Activated CD4-positive, alpha-beta T cell treated with anti-CD3 and anti-CD28 coated beads, Interleukin-2, amount 50 U/mL, for 48 hours (primary cell): ENCODE results near the gene C10orf95.
"Not testable (repeated sequence)": the region's sequence is repeated elsewhere in the genome, so short reads cannot be mapped to it uniquely, and the experiment has no call there.

Experiments used
- DNase-seq, 2 experiments: peaks; one replicate each; pipeline ENCODE4 v3.0.0-alpha.2; 2020

C10orf95 gene

DNA sequence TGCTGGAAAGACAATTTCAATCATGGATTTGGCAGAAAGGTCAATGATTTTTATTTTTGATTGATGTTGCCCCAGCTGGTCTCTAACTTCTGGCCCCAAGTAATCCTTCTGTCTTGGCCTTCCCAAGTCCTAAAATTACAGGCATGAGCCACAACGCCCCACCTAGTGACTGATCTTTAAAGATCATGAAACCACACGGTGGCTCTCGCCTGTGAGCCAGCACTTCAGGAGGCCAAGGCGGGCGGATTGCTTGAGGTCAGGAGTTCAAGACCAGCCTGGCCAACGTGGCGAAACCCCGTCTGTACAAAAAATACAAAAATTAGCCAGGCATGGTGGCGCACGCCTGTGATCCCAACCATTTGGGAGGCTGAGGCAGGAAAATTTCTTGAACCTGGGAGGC lies 12.6 kb upstream of the C10orf95 start:
- DNase-seq: no peak

DNA sequence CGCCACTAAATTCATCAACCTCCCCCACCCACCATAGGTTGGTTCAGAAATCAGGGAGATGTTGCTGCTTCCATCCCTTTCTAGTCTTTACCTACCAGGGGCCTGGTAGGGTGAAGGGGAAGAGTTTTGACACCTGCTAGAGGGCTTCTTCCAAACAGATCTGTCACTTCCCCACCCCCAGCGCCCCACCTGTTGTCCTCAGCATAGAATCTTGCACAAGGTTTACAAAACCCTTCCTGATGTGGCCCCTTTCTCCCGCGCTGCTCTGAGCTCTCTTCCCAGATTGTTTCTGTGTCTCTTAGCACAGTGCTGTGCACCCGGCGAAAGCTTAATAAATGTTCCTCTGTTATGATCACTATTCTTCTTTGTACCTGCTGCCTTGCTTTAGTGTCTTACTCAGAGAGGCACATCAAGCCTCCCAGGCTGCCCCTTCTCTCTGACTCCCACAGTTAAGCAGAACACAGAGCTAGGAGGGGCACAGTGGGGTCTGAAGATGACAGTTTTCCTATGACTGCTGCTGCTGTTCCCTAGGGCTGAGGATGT lies 11.2 kb upstream of the C10orf95 start:
- no peak for DNase-seq

DNA sequence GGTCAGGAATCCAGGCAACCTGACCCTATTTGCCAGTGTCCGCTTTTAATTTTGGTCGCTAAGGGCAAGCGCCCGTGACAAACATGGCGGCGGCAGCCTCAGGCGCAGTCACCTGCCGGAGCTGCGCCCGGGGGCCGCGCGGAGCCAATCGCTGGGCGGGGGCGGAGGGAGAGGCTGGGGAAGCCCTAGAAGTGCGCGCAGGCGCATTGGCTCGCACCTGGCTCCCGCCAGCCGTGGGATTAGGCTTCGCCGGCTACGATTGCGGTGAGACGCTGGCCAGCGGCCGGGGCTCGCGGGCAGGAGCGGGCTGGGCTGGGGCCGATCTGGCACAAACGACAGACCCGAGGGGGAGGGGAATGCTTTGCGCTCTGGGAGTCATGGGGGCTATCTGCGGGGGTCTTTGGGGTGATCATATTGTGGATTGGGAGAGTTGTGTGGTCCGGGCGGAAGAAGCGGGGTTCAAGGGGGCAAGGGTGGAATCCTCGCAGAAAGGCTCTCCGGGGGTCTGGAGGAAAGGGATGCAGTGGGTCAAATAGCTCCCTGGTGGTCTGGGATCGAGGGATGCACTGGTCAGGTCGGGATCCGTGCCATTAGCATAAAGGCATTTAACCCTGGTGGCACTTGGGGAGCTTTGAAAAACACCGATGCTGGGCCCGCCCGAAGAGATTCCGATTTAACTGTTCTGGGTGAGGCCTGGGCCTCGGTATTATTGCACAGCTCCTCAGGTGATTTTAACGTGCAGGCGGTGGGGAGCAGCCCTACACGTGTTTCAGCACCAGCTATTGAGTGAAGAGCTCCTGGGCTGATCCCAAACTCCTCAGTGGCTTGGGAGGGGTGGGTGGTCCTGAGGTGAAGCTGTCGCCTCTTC lies 10.1 kb upstream of the C10orf95 start:
- peak; percentile 94 to 95 for DNase-seq

DNA sequence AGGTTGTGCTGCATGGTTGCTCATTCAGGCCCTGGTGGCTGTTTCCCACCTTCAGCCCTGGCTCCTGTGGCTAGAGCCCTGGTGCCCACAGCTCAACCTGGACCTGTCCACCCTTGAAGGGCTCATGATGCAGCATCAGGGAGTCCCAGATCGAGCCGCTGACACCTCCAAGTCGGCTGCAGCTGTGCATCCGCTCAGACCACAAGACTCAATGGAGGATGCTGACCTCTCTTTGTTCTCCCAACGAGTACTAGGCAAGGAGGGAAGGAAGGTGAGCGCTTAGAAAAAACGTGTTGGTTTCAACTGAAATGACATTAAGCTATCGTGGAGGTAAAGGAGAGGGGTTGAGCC lies 9.5 kb upstream of the C10orf95 start:
- DNase-seq: no peak

DNA sequence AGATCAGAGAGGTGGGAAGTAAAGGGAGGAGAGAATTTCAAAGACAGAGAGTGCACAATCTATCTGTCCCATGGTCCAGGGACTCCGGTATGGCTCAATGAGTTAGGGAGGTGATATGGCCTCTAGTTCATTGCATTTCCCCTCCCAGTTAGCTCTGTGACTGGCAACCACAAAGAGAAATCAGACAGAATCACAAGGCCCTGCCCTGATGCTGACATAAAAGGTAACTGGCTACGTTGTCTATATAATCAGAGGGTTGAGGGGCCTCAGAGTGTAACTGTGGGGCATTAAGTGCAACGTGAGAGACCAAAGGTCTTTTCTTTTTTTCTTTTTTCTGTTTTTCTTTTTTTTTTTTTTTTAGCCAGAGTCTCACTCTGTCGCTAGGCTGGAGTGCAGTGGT lies 7.3 kb upstream of the C10orf95 start:
- no peak for DNase-seq

DNA sequence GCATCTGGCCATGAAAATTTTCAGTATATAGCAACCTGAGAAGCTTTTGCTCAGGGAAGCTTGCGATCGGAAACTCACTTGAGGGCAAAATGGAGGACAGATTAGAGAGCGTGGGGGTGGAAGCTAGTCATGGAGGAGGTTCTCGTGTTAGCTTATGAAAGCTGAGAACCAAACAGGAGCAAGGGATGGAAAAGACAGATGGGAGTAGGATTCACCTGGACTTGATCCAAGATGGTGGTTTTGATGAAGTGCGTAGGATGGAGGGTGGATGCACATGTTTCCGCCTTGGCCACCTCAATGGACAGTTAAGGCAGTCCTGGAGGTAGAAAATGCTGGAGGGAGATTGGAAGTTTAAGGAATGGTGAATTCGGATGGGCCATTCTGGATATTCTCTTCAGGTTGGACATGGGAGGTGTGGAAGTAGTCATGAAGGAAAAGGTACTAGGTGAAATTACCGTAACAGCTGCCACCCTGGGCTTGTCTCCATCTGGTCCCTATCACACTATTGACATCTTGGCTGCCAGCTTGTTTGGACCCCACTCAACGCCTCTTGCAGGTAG lies 6.3 kb upstream of the C10orf95 start:
- no peak for DNase-seq

DNA sequence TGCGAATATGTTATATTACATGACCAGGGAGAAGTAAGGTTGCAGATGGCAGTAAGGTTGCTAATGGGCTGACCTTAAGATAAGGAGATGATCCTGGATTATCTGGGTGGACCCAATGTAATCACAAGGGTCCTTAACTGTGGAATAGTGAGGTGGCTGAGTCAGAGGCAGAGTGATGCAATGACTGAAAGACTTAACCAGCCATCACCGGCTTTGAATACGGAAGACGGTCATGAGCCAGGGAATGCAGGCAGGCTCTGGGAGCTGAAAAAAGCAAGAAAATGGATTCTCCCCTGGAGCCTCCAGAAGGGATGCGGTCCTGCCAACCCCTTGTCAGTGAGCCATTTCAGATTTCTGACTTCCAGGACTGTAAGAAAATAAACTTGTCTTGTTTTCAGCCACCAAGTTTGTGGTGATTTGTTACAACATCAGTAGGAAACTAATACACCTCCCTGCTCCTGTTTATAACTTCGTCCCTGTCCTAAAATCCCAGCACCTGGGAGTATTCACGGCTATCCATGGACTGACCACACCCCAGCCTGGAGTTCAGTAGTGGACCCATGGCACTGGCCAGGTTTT lies 4.6 kb upstream of the C10orf95 start:
- no peak for DNase-seq

DNA sequence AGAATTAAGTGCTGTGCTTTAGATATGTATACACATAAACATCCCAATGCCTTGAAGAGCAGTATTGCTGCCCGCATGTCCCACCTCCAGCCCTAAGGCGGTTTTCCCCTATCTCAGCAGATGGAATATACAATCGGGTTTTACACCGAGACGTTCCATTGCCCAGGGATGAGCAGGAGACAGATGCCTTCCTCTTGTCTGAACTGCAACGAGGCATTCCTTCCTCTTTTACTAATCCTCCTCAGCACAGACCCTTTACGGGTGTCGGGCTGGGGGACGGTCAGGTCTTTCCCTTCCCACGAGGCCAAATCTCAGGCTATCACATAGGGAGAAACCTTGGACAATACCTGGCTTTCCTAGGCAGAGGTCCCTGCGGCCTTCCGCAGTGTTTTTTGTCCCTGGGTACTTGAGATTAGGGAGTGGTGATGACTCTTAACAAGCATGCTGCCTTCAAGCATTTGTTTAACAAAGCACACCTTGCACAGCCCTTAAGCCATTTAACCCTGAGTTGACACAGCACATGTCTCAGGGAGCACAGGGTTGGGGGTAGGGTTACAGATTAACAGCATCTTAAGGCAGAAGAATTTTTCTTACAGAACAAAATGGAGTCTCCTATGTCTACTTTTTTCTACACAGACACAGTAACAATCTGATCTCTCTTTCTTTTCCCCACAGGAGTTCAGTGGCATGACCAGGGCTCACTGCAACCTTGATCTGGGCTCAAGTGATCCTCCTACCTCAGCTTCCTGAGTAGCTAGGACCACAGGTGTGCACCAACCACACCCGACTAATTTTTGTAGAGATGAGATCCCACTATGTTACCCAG lies 3.5 kb upstream of the C10orf95 start:
- DNase-seq: not testable (repeated sequence)

DNA sequence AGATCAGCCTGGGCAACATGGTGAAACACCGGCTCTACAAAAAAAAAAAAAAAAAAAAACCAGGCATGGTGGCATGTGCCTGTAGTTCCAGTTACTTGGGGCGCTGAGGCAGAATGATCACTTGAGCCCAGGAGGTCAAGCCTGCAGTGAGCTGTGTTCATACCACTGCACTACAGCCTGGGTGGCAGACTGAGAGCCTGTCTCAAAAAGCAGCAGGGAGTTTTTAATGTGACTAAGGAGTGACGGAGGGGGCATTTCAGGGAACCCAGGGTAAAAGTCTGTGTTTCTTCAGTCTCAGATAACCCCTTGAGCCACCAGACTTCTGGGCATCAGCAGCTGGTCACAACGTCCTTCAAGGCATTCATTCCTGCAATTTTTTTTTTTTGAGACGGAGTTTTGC lies 2.2 kb upstream of the C10orf95 start:
- no peak for DNase-seq

DNA sequence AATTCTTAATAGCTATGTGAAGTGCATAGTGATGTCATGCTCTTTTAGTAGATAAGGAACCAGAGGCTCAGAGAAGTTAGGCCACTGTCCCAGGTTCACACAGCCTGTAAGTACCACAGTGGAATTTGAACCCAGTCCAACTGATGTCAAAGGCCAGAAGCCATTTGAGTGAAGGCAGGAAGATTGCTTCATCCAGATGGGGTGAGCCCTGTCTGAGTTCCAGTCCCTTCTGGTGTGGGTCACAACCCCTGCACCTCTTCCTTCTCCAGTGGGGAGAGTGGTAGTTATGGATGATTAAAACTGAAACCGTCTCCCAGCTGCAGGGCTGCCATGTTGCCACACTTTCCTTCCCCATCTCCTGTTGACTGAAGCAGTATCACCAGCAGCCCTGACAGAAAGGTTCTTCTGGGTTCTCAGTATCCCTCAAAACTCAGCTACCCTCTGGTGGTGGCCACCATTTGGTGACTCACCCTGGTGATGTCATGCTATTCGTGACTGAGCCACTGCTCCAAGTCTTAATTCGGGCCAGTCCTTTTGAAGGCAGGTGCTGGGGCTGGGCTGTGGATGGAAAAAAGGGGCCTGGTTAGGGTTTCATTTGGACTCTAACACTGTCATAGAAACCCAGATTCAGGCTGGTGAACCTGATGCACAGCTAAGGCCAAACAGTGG lies 1.5 kb upstream of the C10orf95 start:
- DNase-seq: peak; percentile 76 to 86

DNA sequence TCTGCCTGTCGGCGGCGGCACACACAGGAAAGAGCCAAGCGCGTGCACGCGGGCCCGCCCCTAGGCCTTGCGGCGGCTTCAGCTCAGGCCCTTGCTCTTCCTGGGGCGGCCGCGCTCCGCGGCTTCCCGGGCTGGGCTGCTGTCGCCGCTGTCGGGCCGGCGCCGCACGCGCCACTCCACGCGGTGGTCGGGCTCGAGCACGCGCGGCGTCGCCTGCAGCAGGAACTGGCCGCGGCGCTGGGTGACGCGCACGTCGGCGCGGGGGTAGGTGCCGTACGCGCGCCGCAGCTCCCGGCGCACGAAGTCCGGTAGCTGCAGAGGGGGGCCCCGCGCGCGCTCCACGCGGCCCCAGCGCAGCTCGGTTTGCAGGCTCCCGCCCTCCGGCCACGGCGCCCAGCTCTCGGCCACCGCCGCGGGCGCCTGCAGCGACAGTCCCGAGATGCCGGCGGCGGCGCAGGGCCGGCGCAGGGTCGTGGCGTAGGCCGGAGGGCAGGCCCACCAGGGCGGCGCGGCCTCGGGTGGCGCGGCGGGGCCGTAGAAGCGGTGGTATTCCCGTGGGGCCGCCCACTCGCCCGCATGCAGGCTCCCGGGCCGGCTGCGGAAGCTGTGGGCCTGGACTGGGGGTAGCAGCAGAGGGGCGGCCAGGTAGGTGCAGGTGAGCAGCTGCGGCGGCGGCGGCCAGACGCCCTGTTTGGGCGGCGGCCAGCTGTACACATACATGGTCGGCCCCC lies 804 bp downstream of the C10orf95 start:
- DNase-seq: peak; percentile 77 to 80

DNA sequence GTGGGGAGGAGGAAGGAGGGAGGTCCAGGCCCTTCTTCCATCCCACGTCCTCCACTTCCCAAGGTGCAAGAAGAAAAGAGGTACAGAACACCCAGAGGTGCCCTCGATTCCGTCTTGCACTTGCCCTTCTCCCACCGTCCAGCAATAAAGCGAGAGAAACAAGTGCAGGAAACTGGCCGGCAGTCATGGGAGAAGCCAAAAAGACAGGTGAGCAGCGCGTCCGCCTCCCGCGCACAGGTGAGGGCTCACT lies 1.3 kb downstream of the C10orf95 start:
- no peak for DNase-seq

DNA sequence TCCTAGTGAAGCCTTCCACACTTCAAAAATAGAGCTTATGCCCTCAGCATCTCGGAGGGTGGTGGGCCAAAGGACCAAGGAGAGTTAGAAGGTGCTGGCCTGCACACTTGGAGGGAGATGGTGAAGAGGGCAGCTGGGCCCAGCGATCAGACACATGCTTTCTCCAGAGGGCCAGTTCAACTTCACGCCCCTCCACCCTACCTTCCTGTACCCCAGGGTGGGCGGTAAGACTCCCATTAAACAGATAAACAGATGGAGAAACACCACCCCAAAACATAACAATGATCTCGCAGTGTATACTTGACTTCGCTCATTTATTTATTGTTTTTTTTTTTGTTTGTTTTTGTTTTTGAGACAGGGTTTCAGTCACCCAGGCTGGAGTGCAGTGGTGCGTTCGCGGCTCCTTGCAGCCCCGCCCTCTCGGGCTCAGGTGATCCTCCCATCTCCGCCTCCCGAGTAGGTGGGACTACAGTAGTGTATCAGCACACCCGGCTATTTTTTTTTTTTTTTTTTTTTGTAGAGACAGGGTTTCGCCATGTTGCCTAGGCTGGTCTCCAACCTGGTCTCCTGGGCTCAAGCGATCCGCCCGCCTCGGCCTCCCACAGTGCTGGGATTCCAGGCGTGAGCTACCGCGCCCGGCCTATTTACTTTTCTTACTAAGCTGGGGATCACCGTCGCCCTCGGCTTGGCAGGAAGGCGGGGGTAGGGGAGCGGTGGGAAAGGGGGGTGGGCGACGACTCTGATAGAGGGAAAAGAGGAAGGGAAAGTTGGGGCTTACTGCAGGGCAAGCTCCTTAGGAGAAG lies 1.8 kb downstream of the C10orf95 start:
- peak; percentile 87 to 93 for DNase-seq

DNA sequence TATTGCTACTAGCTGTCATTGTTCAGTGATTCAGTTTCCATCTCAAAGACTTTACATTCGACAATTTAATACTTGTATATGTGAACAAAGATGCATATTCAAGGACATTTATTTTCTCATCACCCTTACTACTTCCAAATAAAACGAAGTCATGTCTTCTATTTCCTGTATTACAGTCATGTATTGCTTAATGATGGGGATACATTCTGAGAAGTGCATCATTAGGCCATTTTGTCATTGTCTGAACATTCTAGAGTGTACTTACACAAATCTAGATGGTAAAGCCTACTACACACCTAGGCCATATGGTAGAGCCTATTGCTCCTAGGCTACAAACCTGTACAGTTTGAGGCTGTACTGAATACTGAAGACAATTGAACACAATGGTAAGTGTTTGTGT lies 6.5 kb downstream of the C10orf95 start:
- no peak for DNase-seq

DNA sequence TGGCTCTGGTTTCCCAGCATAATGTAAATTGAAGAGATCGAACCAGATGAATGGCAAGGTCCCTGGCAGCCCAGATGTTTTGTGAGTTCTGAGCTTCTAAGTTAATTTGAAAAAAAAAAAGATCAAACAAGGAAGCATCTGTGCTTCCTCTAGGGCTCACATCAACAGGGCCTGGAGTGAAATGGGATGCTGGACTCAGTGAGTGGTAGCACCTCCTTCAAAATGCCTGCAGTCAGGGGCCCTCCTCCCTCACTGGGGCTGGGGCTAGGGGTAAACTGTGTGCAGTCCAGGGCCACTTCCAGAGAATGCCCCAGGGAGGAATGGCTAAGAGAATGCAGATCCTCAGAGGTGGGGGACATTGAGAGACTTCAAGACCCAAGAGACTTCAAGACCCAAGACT lies 13.0 kb downstream of the C10orf95 start:
- no peak for DNase-seq

DNA sequence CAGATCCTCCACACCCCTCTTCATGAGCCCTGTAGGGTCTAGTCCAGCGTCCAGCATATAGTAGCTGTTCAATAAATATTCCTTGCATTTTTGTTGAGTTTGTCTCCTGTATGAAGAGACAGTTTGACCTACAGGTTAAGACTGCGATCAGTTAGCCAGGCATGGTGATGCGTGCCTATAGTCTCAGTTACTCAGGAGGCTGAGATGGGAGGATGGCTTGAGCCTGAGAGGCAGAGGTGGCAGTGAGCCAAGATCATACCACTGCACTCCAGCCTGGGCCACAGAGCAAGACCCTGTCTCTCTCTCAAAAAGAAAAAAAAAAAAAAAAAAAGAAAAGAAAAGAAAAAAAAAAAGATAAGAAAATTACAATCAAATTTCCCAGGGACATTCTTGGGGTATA lies 13.8 kb downstream of the C10orf95 start:
- DNase-seq: no peak

DNA sequence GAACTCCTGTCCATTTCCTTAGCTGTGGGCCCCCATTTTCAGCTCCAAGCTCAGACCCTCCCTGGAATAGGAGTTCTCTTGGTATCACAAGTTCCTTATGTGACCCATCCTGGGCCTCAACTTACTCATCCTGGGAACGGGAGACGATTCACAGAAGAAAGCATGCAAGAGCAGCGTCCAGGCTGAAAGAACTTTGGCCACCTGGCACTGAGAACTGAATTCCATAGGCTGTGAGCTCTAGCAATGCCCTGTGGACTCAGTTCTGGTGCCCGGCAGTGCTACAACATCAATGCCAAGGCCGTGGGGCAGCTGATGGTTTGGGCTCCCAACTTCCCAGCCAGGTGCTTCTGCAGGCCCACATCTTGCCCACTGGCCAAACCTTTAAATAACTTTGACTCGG lies 15.0 kb downstream of the C10orf95 start:
- DNase-seq: no peak

DNA sequence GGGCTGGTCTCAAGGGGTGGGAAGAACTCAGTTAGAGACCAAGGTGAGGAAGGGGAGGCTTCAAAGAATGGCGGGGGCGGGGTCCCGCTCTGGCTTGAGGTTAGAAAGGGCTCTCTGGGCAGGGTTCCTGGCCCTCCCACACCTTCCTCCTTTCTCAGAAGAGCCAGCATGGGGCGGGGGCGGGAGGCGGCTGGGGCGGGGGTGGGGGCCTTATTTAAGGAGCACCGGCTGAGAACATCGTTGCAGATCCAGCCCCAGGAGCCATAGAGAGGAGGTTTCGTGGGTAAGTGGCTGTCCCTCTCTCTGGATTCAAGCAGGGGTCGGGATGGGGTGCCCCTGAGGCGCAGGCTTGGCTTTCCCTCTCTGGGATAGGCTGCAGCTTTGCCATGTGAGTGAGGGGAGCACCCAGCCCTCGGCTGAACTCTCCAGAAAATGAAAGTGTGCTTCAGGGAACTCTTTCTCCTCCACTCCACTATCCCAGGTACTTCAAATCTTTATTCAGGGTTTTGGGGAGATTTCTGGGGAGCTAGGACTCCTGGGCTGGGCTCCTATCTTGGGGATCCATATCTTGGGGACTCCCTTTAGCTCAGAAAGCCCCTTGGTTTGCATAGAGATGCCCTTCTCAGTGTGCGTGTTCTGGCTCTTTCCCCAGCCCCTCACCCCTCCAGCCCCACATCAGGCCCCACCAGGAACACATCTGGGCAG lies 15.7 kb downstream of the C10orf95 start:
- DNase-seq: peak; percentile 63 to 72

DNA sequence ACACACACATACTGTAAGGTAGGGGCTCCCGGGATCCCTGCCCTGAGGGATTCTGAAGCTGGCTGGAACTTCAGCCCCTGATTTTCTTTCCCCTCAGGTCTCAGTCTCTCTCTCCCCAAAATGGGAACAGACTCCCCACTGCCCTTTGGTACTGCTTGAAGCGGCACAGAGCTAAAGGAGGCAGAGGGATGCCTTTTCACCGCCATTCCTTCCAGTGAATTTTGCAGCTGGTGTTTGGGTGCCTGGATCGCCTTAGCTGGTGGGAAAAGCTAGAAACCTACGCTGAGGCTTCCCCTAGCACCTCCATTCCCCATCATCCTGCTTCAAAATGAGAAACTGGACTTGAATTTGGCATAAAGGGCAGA lies 16.2 kb downstream of the C10orf95 start:
- peak in 1 of 2 experiments; percentile 27 for DNase-seq

DNA sequence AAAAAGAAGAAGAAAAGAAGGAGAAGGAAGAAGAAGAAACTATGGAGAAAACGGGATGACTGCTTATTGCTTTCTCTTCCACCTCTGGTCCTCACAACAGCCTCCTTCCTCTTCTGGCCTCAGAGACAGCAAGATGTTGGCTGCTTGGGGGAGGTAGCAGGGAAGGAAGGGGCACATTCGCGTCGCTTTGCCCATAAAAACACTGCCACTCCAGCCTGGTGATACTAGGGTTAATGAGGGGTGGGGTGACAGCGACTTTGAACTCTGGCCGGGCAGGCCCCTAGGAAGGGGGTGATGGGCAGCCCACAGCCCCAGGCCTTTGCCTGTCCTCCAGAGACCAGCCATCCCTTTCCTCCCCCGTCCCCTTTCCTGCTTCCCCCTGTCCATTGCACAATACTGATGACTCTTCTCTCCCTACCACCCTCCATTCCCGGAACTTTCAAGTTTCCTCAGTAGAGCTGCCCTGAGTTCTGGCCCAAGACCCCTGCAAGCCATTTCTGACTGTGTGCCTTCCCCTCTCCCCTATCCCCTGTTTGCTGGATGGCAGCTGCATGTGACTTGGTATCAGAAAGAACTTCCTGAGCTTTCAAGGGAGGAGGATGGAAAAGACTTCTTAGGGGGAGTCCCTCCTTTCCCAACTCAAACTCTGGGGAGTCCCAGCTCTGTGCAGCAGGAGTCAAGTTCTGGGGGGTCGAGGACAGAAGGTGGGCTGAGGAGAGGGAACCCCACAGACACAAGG lies 16.8 kb downstream of the C10orf95 start:
- no peak for DNase-seq
